Measurements from ENCODE around the gene DNAJC5G. TPM values are rescaled to one million over a fixed set of nuclear protein-coding genes. Genes with fewer than 3 reads are reported as not detected.

Gene DNAJC5G
- total RNA-seq, 1 experiment from 2014 or later, result 2.4 TPM

DNA sequence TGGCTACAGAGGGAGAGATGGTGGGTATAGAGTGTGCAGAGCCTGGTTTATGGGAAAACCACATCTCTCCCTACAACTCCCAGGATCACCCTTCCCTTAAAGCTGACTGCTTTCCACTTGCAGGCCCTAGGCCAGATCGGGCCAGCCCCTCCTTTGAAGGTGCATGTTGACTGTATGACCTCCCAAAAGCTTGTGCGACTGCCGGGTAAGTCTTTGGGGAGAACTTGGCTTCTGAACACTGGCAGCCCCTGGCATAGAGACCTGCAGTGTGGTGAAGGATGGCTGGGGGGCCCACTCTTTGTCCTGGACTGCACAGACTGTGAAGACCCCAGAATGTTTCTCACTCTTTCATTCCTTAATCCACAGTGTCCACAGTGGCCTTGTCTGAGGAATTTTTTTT, 38.6 kb upstream of the DNAJC5G start:
- ChIA-PET POLR2A (ENCODE audit: low non-redundant PET) (interaction anchor here (0.5 kb wide), 1 partner anchor 1096 kb away, joined by 4 read pairs; no protein-coding TSS in a partner anchor), CTCF (no interaction called here)
- no peak for DNase-seq (ENCODE audit: low spot score)
- Histone ChIP-seq H3K27me3 (replicated peaks; ENCODE audit: insufficient read depth, low read depth, low read length, poor library complexity) (no peaks in the 10 kb centered on the region), H3K9me3 (ENCODE audit: low read depth, low read length, poor library complexity, severe bottlenecking) (no peaks in the 10 kb centered on the region), H3K27ac (ENCODE audit: low read depth, low read length, poor library complexity, severe bottlenecking) (no peak overlapping the region), H3K4me1 (ENCODE audit: insufficient read depth, low read length, poor library complexity, severe bottlenecking) (no peaks in the 10 kb centered on the region), H3K4me3 (ENCODE audit: low read depth, low read length, poor library complexity, severe bottlenecking) (no peak overlapping the region), H3K36me3 (ENCODE audit: insufficient read depth, low read length, poor library complexity, severe bottlenecking) (peaks cover 100% of the 10 kb centered on the region)
- intact Hi-C loops (cut with micrococcal nuclease; ENCODE audit: unreplicated experiment), result no loop called here
- BruUV-seq (replicated peaks), result no TSS peak
- TF ChIP-seq EZH2 (IDR thresholded peaks at IDR 0.05; ENCODE audit: borderline replicate concordance, low read depth, low read length, poor library complexity, severe bottlenecking), result no peak
- TF ChIP-seq CTCF (conservative IDR thresholded peaks at IDR 0.05; ENCODE audit: low read depth, low read length), result no peak

DNA sequence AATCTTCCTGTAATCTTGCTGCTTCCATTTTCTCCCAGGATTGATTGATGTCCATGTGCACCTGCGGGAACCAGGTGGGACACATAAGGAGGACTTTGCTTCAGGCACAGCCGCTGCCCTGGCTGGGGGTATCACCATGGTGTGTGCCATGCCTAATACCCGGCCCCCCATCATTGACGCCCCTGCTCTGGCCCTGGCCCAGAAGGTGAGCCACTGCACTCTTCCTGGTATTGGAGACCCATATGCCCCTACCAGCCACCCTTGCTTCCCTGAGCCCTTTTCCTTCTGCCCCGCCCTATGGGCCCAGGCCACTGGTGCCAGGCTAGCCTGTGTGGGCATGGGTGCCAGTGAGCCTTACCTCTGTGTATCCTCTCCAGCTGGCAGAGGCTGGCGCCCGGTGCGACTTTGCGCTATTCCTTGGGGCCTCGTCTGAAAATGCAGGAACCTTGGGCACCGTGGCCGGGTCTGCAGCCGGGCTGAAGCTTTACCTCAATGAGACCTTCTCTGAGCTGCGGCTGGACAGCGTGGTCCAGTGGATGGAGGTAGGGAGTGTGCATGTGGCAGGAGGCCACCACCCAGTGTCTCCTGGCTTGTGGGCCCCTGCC, 37.8 kb upstream of the DNAJC5G start:
- no peak for DNase-seq (ENCODE audit: low spot score)
- Histone ChIP-seq H3K36me3 (ENCODE audit: insufficient read depth, low read length, poor library complexity, severe bottlenecking) (peaks cover 100% of the 10 kb centered on the region), H3K4me3 (ENCODE audit: low read depth, low read length, poor library complexity, severe bottlenecking) (no peak overlapping the region), H3K9me3 (ENCODE audit: low read depth, low read length, poor library complexity, severe bottlenecking) (no peaks in the 10 kb centered on the region), H3K27me3 (replicated peaks; ENCODE audit: insufficient read depth, low read depth, low read length, poor library complexity) (no peaks in the 10 kb centered on the region), H3K27ac (ENCODE audit: low read depth, low read length, poor library complexity, severe bottlenecking) (no peak overlapping the region), H3K4me1 (ENCODE audit: insufficient read depth, low read length, poor library complexity, severe bottlenecking) (no peaks in the 10 kb centered on the region)
- BruUV-seq (replicated peaks), result no TSS peak
- TF ChIP-seq EZH2 (IDR thresholded peaks at IDR 0.05; ENCODE audit: borderline replicate concordance, low read depth, low read length, poor library complexity, severe bottlenecking) (no peak), CTCF (conservative IDR thresholded peaks at IDR 0.05; ENCODE audit: low read depth, low read length) (no peak)
- intact Hi-C loops (cut with micrococcal nuclease; ENCODE audit: unreplicated experiment), result no loop called here
- ChIA-PET POLR2A (ENCODE audit: low non-redundant PET) (no interaction called here), CTCF (no interaction called here)

DNA sequence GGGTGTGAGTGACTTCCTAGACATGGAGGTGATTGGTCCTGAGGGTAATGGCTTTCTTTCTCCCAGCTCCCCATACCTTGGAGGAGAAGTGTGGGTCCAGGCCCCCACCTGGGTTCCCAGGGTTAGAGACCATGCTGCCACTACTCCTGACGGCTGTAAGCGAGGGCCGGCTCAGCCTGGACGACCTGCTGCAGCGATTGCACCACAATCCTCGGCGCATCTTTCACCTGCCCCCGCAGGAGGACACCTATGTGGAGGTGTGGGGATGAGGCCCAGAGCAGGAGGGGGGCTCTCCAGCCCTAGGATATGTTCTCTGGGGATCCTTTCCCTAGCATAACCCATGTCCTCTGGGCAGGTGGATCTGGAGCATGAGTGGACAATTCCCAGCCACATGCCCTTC, 36.3 kb upstream of the DNAJC5G start:
- no peaks in the 10 kb centered on the region for H3K27me3 ChIP-seq (replicated peaks; ENCODE audit: insufficient read depth, low read depth, low read length, poor library complexity)
- no peak overlapping the region for H3K27ac ChIP-seq (ENCODE audit: low read depth, low read length, poor library complexity, severe bottlenecking)
- TF ChIP-seq EZH2 (IDR thresholded peaks at IDR 0.05; ENCODE audit: borderline replicate concordance, low read depth, low read length, poor library complexity, severe bottlenecking) (no peak), CTCF (conservative IDR thresholded peaks at IDR 0.05; ENCODE audit: low read depth, low read length) (no peak)
- DNase-seq (ENCODE audit: low spot score), result no peak
- peaks cover 100% of the 10 kb centered on the region for H3K36me3 ChIP-seq (ENCODE audit: insufficient read depth, low read length, poor library complexity, severe bottlenecking)
- no peaks in the 10 kb centered on the region for H3K4me1 ChIP-seq (ENCODE audit: insufficient read depth, low read length, poor library complexity, severe bottlenecking)
- ChIA-PET POLR2A (ENCODE audit: low non-redundant PET) (no interaction called here), CTCF (no interaction called here)
- no TSS peak for BruUV-seq (replicated peaks)
- H3K4me3 ChIP-seq (ENCODE audit: low read depth, low read length, poor library complexity, severe bottlenecking), result no peak overlapping the region
- intact Hi-C loops (cut with micrococcal nuclease; ENCODE audit: unreplicated experiment), result no loop called here
- no peaks in the 10 kb centered on the region for H3K9me3 ChIP-seq (ENCODE audit: low read depth, low read length, poor library complexity, severe bottlenecking)

Measured in A673 (cell line).